MM.1S (cell line): ENCODE measurements around the gene NEDD4.

Experiments used
- DNase-seq: peaks from one replicate; pipeline ENCODE4 v3.0.0-alpha.2; 2015
- H2AFZ ChIP-seq: fragments of 300-600 bp; sonication (generic); 2 replicates; pipeline ENCODE4 v1.6.0; 2016; ENCODE audit warnings: antibody characterized with exemption, low read length
- H3F3A ChIP-seq: fragments of 300-600 bp; sonication (generic); 2 replicates; pipeline ENCODE4 v1.6.1; 2016; ENCODE audit warnings: mild to moderate bottlenecking, antibody characterized with exemption, low read length, moderate library complexity, mixed read lengths; ENCODE audit not compliant: insufficient read depth
- H3K27ac ChIP-seq: fragments of 300-600 bp; sonication (generic); 2 replicates; pipeline ENCODE4 v1.5.1; 2016; ENCODE audit warnings: mild to moderate bottlenecking, low read length
- H3K27me3 ChIP-seq: fragments of 300-600 bp; sonication (generic); replicated peaks from 2 replicates; pipeline ENCODE4 v1.6.0; 2016; ENCODE audit warnings: low read length; ENCODE audit not compliant: insufficient read depth
- H3K36me3 ChIP-seq: fragments of 300-600 bp; sonication (generic); replicated peaks from 2 replicates; pipeline ENCODE4 v1.6.1; 2016; ENCODE audit warnings: mild to moderate bottlenecking, low read length, mixed read lengths; ENCODE audit not compliant: insufficient read depth
- H3K4me1 ChIP-seq: fragments of 300-600 bp; sonication (generic); 2 replicates; pipeline ENCODE4 v1.6.1; 2016; ENCODE audit warnings: low read length, mixed read lengths
- H3K4me2 ChIP-seq: fragments of 300-600 bp; sonication (generic); 2 replicates; pipeline ENCODE4 v1.6.0; 2016; ENCODE audit warnings: low read depth, low read length
- H3K4me3 ChIP-seq: fragments of 300-600 bp; sonication (generic); 2 replicates; pipeline ENCODE4 v1.5.1; 2016; ENCODE audit warnings: low read length, mixed read lengths
- H3K79me2 ChIP-seq: fragments of 300-600 bp; sonication (generic); 2 replicates; pipeline ENCODE4 v1.6.1; 2016; ENCODE audit warnings: mixed run types, low read length, mixed read lengths
- H3K9ac ChIP-seq: fragments of 300-600 bp; sonication (generic); 2 replicates; pipeline ENCODE4 v1.6.1; 2016; ENCODE audit warnings: low read length, mixed read lengths
- H3K9me2 ChIP-seq: fragments of 300-600 bp; sonication (generic); replicated peaks from 2 replicates; pipeline ENCODE4 v1.6.1; 2016; ENCODE audit warnings: mild to moderate bottlenecking, low read length, mixed read lengths; ENCODE audit not compliant: insufficient read depth
- H3K9me3 ChIP-seq: fragments of 300-600 bp; sonication (generic); replicated peaks from 2 replicates; pipeline ENCODE4 v1.6.1; 2016; ENCODE audit warnings: mild to moderate bottlenecking, low read length, mixed read lengths; ENCODE audit not compliant: insufficient read depth
- H4K20me1 ChIP-seq: fragments of 300-600 bp; sonication (generic); 2 replicates; pipeline ENCODE4 v1.6.1; 2016; ENCODE audit warnings: mild to moderate bottlenecking, low read length, moderate library complexity, mixed read lengths; ENCODE audit not compliant: insufficient read depth
- CTCF ChIP-seq: fragments of 300-600 bp; sonication (generic); IDR thresholded peaks from 2 replicates; pipeline ENCODE4 v1.5.1; 2016; ENCODE audit warnings: antibody characterized with exemption, low read length, mixed read lengths
- EZH2 ChIP-seq: fragments of 300-600 bp; sonication (generic); optimal IDR thresholded peaks from 2 replicates; pipeline ENCODE3; 2017; ENCODE audit warnings: low read depth, mild to moderate bottlenecking, antibody characterized with exemption, low read length, mixed read lengths
- EZH2phosphoT487 ChIP-seq: fragments of 300-600 bp; sonication (generic); IDR thresholded peaks from 2 replicates; pipeline ENCODE4 v1.6.1; 2018; ENCODE audit warnings: antibody characterized with exemption, low read length

Gene NEDD4

GRCh38 chr15:55917881-55918296, 75.5 kb downstream of the NEDD4 start:
- no peaks in the 10 kb centered on the region for H3K9me2 ChIP-seq
- H2AFZ ChIP-seq = no peak overlapping the region
- H3K27ac ChIP-seq = no peak overlapping the region
- H3K27me3 ChIP-seq = no peaks in the 10 kb centered on the region
- H3K36me3 ChIP-seq = no peaks in the 10 kb centered on the region
- H3K4me2 ChIP-seq = no peak overlapping the region
- peak; percentile 51 for DNase-seq
- no peaks in the 10 kb centered on the region for H3K4me1 ChIP-seq
- H3K4me3 ChIP-seq = no peak overlapping the region
- H3F3A ChIP-seq = no peaks in the 10 kb centered on the region
- H3K9ac ChIP-seq = no peak overlapping the region
- H4K20me1 ChIP-seq = no peaks in the 10 kb centered on the region
- H3K79me2 ChIP-seq = no peaks in the 10 kb centered on the region
- no peak for TF ChIP-seq EZH2
- TF ChIP-seq CTCF = peak; percentile 55
- H3K9me3 ChIP-seq = no peaks in the 10 kb centered on the region

- H3K4me1 ChIP-seq = no peaks in the 10 kb centered on the region
- no peak for DNase-seq
- TF ChIP-seq EZH2phosphoT487 (no peak), CTCF (no peak), EZH2 (no peak)
- H3K27ac ChIP-seq = no peak overlapping the region
- no peak overlapping the region for H3K9ac ChIP-seq
- H3K9me3 ChIP-seq = no peaks in the 10 kb centered on the region
- no peak overlapping the region for H3K4me2 ChIP-seq
- no peaks in the 10 kb centered on the region for H3K27me3 ChIP-seq
- H3K36me3 ChIP-seq = no peaks in the 10 kb centered on the region
- no peaks in the 10 kb centered on the region for H3K9me2 ChIP-seq
- H3K4me3 ChIP-seq = no peak overlapping the region
- no peaks in the 10 kb centered on the region for H4K20me1 ChIP-seq
- no peaks in the 10 kb centered on the region for H3F3A ChIP-seq
- H3K79me2 ChIP-seq = no peaks in the 10 kb centered on the region
- H2AFZ ChIP-seq = no peak overlapping the region
Measured at GRCh38 chr15:55916666-55917409, 76.6 kb downstream of the NEDD4 start.

GRCh38 chr15:55915876-55916567, 77.4 kb downstream of the NEDD4 start:
- no peak overlapping the region for H3K4me2 ChIP-seq
- no peak overlapping the region for H3K9ac ChIP-seq
- no peak for DNase-seq
- H3K9me2 ChIP-seq = no peaks in the 10 kb centered on the region
- H3F3A ChIP-seq = no peaks in the 10 kb centered on the region
- no peak for TF ChIP-seq EZH2
- no peak for TF ChIP-seq EZH2phosphoT487
- TF ChIP-seq CTCF = no peak
- H3K4me3 ChIP-seq = no peak overlapping the region
- H3K4me1 ChIP-seq = no peaks in the 10 kb centered on the region
- no peak overlapping the region for H3K27ac ChIP-seq
- H4K20me1 ChIP-seq = no peaks in the 10 kb centered on the region
- H3K9me3 ChIP-seq = no peaks in the 10 kb centered on the region
- no peaks in the 10 kb centered on the region for H3K27me3 ChIP-seq
- no peaks in the 10 kb centered on the region for H3K36me3 ChIP-seq
- no peaks in the 10 kb centered on the region for H3K79me2 ChIP-seq
- H2AFZ ChIP-seq = no peak overlapping the region
